ENCODE data around the gene CBLIF.
A peak's percentile ranks its signal among the peaks of the same experiment; 100 is the strongest.

DNA sequence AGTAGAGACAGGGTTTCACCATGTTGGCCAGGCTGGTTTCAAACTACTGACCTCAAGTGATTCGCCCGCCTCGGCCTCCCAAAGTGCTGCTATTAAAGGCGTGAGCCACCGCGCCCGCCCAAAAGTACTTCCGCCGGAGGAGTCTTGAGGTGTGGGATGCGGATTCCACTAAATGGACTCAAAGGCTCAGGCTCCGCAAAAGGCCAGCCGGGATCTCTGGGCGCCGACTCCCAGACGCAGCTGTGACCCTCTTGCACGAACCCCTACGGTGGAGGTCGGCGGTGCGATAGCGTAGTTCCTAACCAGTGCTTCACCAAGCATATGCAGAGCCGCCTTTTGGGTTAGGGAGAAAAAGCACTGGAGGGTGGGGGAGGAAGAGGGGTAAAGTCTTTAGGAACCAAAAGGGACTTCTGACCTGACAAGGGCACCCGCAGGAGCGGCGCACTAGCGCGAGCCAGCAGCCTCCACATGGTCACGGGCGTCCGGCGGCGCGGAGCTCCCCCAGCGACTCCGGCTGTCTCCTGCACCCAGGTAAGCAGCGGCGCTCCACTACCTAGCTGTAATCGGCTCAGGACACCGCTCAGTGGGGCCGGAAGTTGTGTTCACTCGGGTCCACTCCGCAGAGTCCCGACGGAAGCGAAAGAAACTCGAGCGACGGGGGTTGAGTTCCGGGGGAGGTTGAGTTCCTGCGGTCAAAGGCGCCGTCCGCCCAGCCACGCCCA is 34.9 kb downstream of the CBLIF start, which contains the start of gene MRPL16:
- TF ChIP-seq, protein P1, sequence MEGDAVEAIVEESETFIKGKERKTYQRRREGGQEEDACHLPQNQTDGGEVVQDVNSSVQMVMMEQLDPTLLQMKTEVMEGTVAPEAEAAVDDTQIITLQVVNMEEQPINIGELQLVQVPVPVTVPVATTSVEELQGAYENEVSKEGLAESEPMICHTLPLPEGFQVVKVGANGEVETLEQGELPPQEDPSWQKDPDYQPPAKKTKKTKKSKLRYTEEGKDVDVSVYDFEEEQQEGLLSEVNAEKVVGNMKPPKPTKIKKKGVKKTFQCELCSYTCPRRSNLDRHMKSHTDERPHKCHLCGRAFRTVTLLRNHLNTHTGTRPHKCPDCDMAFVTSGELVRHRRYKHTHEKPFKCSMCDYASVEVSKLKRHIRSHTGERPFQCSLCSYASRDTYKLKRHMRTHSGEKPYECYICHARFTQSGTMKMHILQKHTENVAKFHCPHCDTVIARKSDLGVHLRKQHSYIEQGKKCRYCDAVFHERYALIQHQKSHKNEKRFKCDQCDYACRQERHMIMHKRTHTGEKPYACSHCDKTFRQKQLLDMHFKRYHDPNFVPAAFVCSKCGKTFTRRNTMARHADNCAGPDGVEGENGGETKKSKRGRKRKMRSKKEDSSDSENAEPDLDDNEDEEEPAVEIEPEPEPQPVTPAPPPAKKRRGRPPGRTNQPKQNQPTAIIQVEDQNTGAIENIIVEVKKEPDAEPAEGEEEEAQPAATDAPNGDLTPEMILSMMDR (IDR thresholded peaks at IDR 0.05 in 8 of 11, conservative IDR thresholded peaks at IDR 0.05 in 3 of 11), result peak in 8 of 11 experiments; percentile 7 to 43 (median 31)
- peak; percentile 86 to 91 (median 88) for TF ChIP-seq POLR2AphosphoS5 (IDR thresholded peaks at IDR 0.05)
